RWPE1 (cell line): ENCODE results near the gene GLUL.
"Not testable (repeated sequence)": the region's sequence is repeated elsewhere in the genome, so short reads cannot be mapped to it uniquely, and the experiment has no call there.

Experiments used
- CTCF ChIA-PET: fragments of 350-600 bp; sonication (Branson Sonifier 250); formaldehyde crosslinking; extraction: SDS; loops from one replicate; lab custom pipeline; 2021; lab: Yijun Ruan, JAX
- POLR2A ChIA-PET: fragments of 400-600 bp; formaldehyde crosslinking; extraction: SDS; loops from one replicate; lab custom pipeline; 2020; ENCODE audit warnings: antibody characterized with exemption; ENCODE audit not compliant: low non-redundant PET; lab: Yijun Ruan, JAX
- DNase-seq: peaks from one replicate; pipeline ENCODE4 v3.0.0; 2012; ENCODE audit warnings: low spot score
- H3K27ac ChIP-seq: fragments of 450-650 bp; 2 replicates; pipeline ENCODE4 v1.5.1; 2017
- CTCF ChIP-seq: fragments of 450-650 bp; conservative IDR thresholded peaks from 2 replicates; pipeline ENCODE4 v1.5.1; 2017; ENCODE audit warnings: low read depth, mild to moderate bottlenecking

The GLUL gene

GRCh38 chr1:182383934-182384333 lies 7.7 kb downstream of the GLUL start:
- ChIA-PET POLR2A (no interaction called here), CTCF (no interaction called here)
- DNase-seq: no peak
- H3K27ac ChIP-seq: peak overlapping the region; percentile 57
- TF ChIP-seq CTCF: no peak

- POLR2A ChIA-PET: no interaction called here
- CTCF ChIA-PET: no interaction called here
- TF ChIP-seq CTCF: no peak
- H3K27ac ChIP-seq: no peak overlapping the region
- no peak for DNase-seq
Measured at GRCh38 chr1:182383037-182383661, 8.4 kb downstream of the GLUL start.

DNA sequence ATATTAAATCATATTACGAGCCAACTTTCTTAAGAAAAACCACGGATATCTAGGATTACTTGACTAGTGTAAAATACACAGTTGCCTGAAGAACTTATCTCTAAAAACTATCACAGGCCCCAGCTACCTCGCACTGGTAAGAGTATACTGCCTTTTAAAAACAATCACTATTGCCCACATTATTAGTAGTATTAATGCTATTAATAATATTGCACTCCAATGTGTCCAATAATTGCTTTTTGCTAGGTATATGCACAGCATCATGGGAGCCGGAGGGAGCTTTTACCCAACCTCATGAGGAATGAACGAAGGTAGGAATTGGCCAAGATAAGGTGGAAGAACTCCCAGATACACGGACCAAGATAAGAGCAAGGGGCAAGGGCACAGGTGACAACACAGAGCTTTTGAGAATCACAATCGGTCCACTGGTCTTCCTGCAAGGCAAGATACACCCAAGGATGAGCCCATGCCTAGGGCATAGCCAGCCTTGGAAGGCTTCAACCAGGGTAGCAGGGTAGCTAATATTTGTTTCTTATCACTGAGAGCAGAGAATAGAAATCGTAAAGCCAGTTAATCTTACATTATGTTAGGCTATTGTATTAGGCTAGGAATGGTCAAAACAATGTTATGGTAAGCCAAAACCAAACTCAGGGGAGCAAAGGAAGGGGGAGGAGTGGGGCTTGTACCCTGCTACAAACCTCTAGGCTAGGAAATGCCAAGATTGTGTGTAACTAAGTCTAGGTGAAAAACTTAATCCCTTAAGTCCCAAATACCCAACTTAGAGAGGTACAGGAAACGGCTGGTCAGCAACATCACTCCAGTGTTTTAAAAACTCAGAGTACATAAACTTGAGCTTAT lies 9.4 kb downstream of the GLUL start:
- no peak for DNase-seq
- ChIA-PET CTCF (interaction anchor here (2.0 kb wide), 1 partner anchor 239 kb away, joined by 7 read pairs; no protein-coding TSS in a partner anchor), POLR2A (no interaction called here)
- H3K27ac ChIP-seq: peak overlapping the region; percentile 36
- no peak for TF ChIP-seq CTCF

GRCh38 chr1:182380199-182380598 lies 11.4 kb downstream of the GLUL start:
- DNase-seq: no peak
- POLR2A ChIA-PET: no interaction called here
- CTCF ChIA-PET: interaction anchor here (0.5 to 0.6 kb wide), 2 partner anchors 237 to 275 kb away, joined by 3 read pairs; no protein-coding TSS in a partner anchor
- peak overlapping the region; percentile 72 for H3K27ac ChIP-seq
- no peak for TF ChIP-seq CTCF

- DNase-seq, POLR2A ChIA-PET: not testable (repeated sequence)
- CTCF ChIA-PET: interaction anchor here (0.5 to 0.6 kb wide), 2 partner anchors 196 to 237 kb away, joined by 3 read pairs; no protein-coding TSS in a partner anchor
- peak overlapping the region; percentile 72 for H3K27ac ChIP-seq
Measured at GRCh38 chr1:182379781-182380180, 11.8 kb downstream of the GLUL start.

- DNase-seq: peak; percentile 53
- ChIA-PET POLR2A (no interaction called here), CTCF (interaction anchor here (0.6 kb wide), 1 partner anchor 1846 kb away, joined by 3 read pairs; no protein-coding TSS in a partner anchor)
- no peak for TF ChIP-seq CTCF
- no peak overlapping the region for H3K27ac ChIP-seq
Measured at GRCh38 chr1:182376936-182377574, 14.5 kb downstream of the GLUL start.
